LNCaP clone FGC (cell line): ENCODE measurements around the gene SENP3.

Experiments
- DNase-seq: peaks from one replicate; pipeline ENCODE4 v3.0.0-alpha.2; 2011; ENCODE audit warnings: low read depth
- H3K4me3 ChIP-seq: 2 replicates; pipeline ENCODE4 v1.5.1; 2011; ENCODE audit warnings: mild to moderate bottlenecking, low read depth, low read length, control low read depth
- CTCF ChIP-seq: IDR thresholded peaks from 2 replicates; pipeline ENCODE4 v1.5.1; 2012; ENCODE audit warnings: mild to moderate bottlenecking; ENCODE audit not compliant: control insufficient read depth, insufficient read depth; ENCODE audit errors: extremely low read depth

SENP3 gene

GRCh38 chr17:7548585-7549400 is 12.9 kb upstream of the SENP3 start, which contains the start of gene TNFSF12:
TSS of gene TNFSF12 (plus strand) at chr17:7549058. CDS start at chr17:7549154, 96 bp downstream.
- no peak for TF ChIP-seq CTCF
- DNase-seq = no peak
- no peak within 1 kb of the TSS for H3K4me3 ChIP-seq

GRCh38 chr17:7549401-7550055 is 12.2 kb upstream of the SENP3 start:
- DNase-seq = no peak
- H3K4me3 ChIP-seq = no peak overlapping the region
- TF ChIP-seq CTCF = no peak

DNA sequence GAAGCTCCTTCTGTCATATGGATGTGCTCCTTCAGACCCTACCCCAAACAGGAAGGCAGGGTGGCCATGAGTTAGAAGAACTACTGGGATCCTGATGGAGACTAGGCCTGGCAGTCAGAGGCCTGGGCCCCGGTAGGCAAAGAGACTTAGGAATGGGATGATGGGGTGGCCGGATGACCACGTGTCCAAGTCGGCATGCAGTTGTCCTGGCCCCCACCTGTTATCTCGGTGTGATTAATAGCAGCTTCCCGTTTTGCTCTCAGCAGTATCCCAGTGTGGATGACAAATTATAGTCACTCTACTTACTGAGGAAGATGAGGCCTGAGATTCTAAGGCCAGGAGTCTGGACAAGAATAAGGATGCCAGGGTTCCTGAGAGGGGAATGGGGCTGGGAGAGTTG is 11.4 kb upstream of the SENP3 start:
- H3K4me3 ChIP-seq = no peak overlapping the region
- DNase-seq = no peak
- TF ChIP-seq CTCF = no peak

DNA sequence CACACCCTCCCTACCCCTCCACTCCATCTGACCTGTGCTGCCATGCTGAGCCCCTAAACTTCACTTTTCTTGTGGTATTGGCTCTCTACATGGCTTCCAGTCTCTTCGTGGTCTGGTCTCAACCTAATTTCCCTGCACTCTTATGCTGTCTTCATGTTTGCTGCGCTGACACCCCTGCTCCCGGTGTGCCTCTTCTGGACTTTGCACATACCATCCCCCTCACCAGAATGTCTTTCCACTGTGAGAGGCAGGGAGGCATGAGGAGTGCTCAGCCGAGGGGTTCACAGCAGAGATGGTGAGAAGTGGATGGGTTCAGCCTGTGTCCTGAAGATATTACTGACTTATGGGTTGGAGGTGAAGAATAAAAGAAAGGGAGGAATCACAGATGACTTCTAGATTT is 10.3 kb upstream of the SENP3 start:
- DNase-seq = no peak
- no peak overlapping the region for H3K4me3 ChIP-seq
- TF ChIP-seq CTCF = no peak

DNA sequence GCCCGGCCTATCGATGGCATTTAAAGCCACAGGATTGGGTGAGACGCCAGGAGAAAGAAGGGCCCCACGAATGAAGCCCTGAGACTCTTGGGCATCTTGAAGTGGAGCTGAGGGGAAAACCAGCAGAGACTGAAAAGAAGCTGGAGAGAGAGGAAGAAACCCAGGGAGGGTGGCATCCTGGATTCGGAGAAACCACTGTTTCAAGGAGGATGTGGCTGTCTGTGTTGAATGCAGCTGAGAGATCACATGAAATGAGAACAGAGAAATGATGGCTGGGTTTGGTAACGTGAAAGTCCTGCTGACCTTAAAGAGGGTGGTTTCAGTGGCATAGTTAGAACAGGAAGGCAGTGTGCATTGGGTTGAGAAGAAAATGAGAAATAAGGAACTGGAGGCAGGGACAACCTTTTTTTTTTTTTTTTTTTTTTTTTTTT is 9.1 kb upstream of the SENP3 start:
- no peak for TF ChIP-seq CTCF
- no peak for DNase-seq
- H3K4me3 ChIP-seq = no peak overlapping the region

DNA sequence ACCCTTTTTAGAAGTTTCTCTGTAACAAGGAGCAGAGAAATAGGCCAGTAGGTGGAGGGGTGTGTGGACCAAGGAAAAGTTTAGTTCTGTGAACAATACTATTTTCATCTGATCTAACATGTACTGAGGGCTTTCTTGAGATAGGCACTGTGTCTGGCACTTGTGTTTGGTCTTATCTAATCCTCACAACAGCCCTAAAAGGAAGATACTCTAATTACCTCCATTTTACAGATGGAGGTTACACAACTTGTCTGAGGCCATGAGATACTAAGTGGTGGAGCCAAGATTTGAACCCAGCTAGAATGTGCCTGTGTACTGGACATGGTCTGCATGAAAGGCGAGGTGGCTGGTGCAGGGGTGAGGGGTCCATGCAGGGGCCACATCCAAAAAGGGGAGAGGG is 8.4 kb upstream of the SENP3 start:
- DNase-seq = no peak
- no peak overlapping the region for H3K4me3 ChIP-seq
- TF ChIP-seq CTCF = no peak
